H9 (cell line): ENCODE measurements around the gene LPCAT2. TPM values are rescaled to one million over a fixed set of nuclear protein-coding genes. Genes with fewer than 3 reads are reported as not detected.
A peak's percentile ranks its signal among the peaks of the same experiment; 100 is the strongest.

Experiments
- DNase-seq: peaks from one replicate; pipeline ENCODE4 v3.0.0-alpha.2; 2017
- H2AFZ ChIP-seq: one replicate; pipeline ENCODE4 v1.6.1; 2013; ENCODE audit warnings: mild to moderate bottlenecking, low read length, control low read depth, moderate library complexity
- H2AK5ac ChIP-seq: 2 replicates; pipeline ENCODE4 v1.6.1; 2013; ENCODE audit warnings: low read length, control low read depth, mixed read lengths; ENCODE audit not compliant: insufficient read length
- H2BK120ac ChIP-seq: one replicate; pipeline ENCODE4 v1.6.1; 2013; ENCODE audit warnings: low read depth, mild to moderate bottlenecking, low read length, control low read depth, inconsistent platforms; ENCODE audit not compliant: poor library complexity, severe bottlenecking
- H2BK12ac ChIP-seq: 2 replicates; pipeline ENCODE4 v1.6.1; 2013; ENCODE audit warnings: low read length, control low read depth, mixed read lengths, low read depth; ENCODE audit not compliant: insufficient read length
- H2BK15ac ChIP-seq: 2 replicates; pipeline ENCODE4 v1.6.1; 2013; ENCODE audit warnings: low read depth, low read length, control low read depth
- H2BK20ac ChIP-seq: one replicate; pipeline ENCODE4 v1.6.1; 2013; ENCODE audit warnings: low read depth, mild to moderate bottlenecking, low read length, control low read depth, inconsistent platforms; ENCODE audit not compliant: poor library complexity, severe bottlenecking
- H2BK5ac ChIP-seq: 2 replicates; pipeline ENCODE4 v1.6.1; 2013; ENCODE audit warnings: low read length, control low read depth, mixed read lengths; ENCODE audit not compliant: insufficient read length
- H3K14ac ChIP-seq: 2 replicates; pipeline ENCODE4 v1.6.1; 2013; ENCODE audit warnings: low read length, control low read depth; ENCODE audit not compliant: insufficient read depth
- H3K18ac ChIP-seq: 2 replicates; pipeline ENCODE4 v1.6.1; 2013; ENCODE audit warnings: low read depth, mild to moderate bottlenecking, mixed read lengths, low read length, control low read depth; ENCODE audit not compliant: insufficient read length
- H3K23ac ChIP-seq: 2 replicates; pipeline ENCODE4 v1.6.1; 2013; ENCODE audit warnings: low read length, control low read depth, mixed read lengths, low read depth; ENCODE audit not compliant: insufficient read length
- H3K23me2 ChIP-seq: 2 replicates; pipeline ENCODE4 v1.6.1; 2013; ENCODE audit warnings: low read depth, mild to moderate bottlenecking, mixed read lengths, low read length, control low read depth; ENCODE audit not compliant: insufficient read length, poor library complexity, severe bottlenecking
- H3K27ac ChIP-seq: 2 replicates; pipeline ENCODE4 v1.5.1; 2013; ENCODE audit warnings: low read length, control low read depth, mixed read lengths, low read depth; ENCODE audit not compliant: insufficient read length
- H3K27me3 ChIP-seq: 2 replicates; pipeline ENCODE4 v1.6.1; 2013; ENCODE audit warnings: low read length, control low read depth, inconsistent platforms; ENCODE audit not compliant: insufficient read depth
- H3K4ac ChIP-seq: 2 replicates; pipeline ENCODE4 v1.6.1; 2013; ENCODE audit warnings: low read depth, mild to moderate bottlenecking, control low read depth, inconsistent platforms, low read length, moderate library complexity
- H3K4me1 ChIP-seq: 2 replicates; pipeline ENCODE4 v1.6.1; 2013; ENCODE audit warnings: low read length, control low read depth, inconsistent platforms; ENCODE audit not compliant: insufficient read depth
- H3K4me2 ChIP-seq: 2 replicates; pipeline ENCODE4 v1.6.1; 2013; ENCODE audit warnings: low read length, control low read depth, mixed read lengths; ENCODE audit not compliant: insufficient read length, insufficient read depth
- H3K56ac ChIP-seq: 2 replicates; pipeline ENCODE4 v1.6.1; 2013; ENCODE audit warnings: low read depth, mild to moderate bottlenecking, mixed read lengths, low read length, control low read depth; ENCODE audit not compliant: insufficient read length
- H3K79me1 ChIP-seq: 2 replicates; pipeline ENCODE4 v1.6.1; 2013; ENCODE audit warnings: low read depth, mild to moderate bottlenecking, moderate library complexity, low read length, control low read depth, inconsistent platforms; ENCODE audit not compliant: insufficient read depth, poor library complexity, severe bottlenecking
- H3K79me2 ChIP-seq: 2 replicates; pipeline ENCODE4 v1.6.1; 2013; ENCODE audit warnings: low read length, control low read depth, inconsistent platforms; ENCODE audit not compliant: insufficient read depth
- H3K9ac ChIP-seq: 2 replicates; pipeline ENCODE4 v1.6.1; 2013; ENCODE audit warnings: low read length, control low read depth, mixed read lengths; ENCODE audit not compliant: insufficient read length; ENCODE audit errors: extremely low read depth
- H3K9me3 ChIP-seq: one replicate; pipeline ENCODE4 v1.6.1; 2013; ENCODE audit warnings: low read depth, low read length, inconsistent platforms; ENCODE audit not compliant: control insufficient read depth
- H3T11ph ChIP-seq: one replicate; pipeline ENCODE4 v1.6.1; 2013; ENCODE audit warnings: mild to moderate bottlenecking, low read length, control low read depth, inconsistent platforms
- H4K20me1 ChIP-seq: one replicate; pipeline ENCODE4 v1.6.1; 2013; ENCODE audit not compliant: control insufficient read depth, insufficient read length, insufficient read depth
- H4K5ac ChIP-seq: 2 replicates; pipeline ENCODE4 v1.6.1; 2013; ENCODE audit warnings: low read depth, mild to moderate bottlenecking, mixed read lengths, low read length, control low read depth; ENCODE audit not compliant: insufficient read length
- H4K8ac ChIP-seq: replicated peaks from 2 replicates; pipeline ENCODE4 v1.6.1; 2013; ENCODE audit warnings: low read length, control low read depth, mixed read lengths, low read depth; ENCODE audit not compliant: insufficient read length
- H4K91ac ChIP-seq: 2 replicates; pipeline ENCODE4 v1.6.1; 2013; ENCODE audit warnings: low read depth, mild to moderate bottlenecking, moderate library complexity, mixed read lengths, low read length, control low read depth; ENCODE audit not compliant: insufficient read length
- H3K27ac Mint-ChIP-seq, 3 experiments: 2 replicates in 2 of 3; 3 replicates in 1 of 3; pipeline ENCODE4 v1.8.0; 2020 to 2021; ENCODE audit warnings: mixed read lengths in 3 of 3, mild to moderate bottlenecking in 1 of 3, moderate library complexity in 1 of 3
- H3K27me3 Mint-ChIP-seq: 2 replicates; pipeline ENCODE4 v1.8.0; 2021; ENCODE audit warnings: low read depth, mild to moderate bottlenecking, moderate library complexity, mixed read lengths
- H3K36me3 Mint-ChIP-seq, 3 experiments: 2 replicates in 2 of 3; 3 replicates in 1 of 3; pipeline ENCODE4 v1.8.0; 2020 to 2021; ENCODE audit warnings: low read depth in 3 of 3, mixed read lengths in 3 of 3; ENCODE audit not compliant: insufficient read depth in 1 of 3
- H3K4me1 Mint-ChIP-seq, 2 experiments: 2 replicates each; pipeline ENCODE4 v1.8.0; 2020; ENCODE audit warnings: mixed read lengths in 2 of 2
- H3K4me3 Mint-ChIP-seq, 2 experiments: 2 replicates in 1 of 2; 3 replicates in 1 of 2; pipeline ENCODE4 v1.8.0; 2020 to 2021; ENCODE audit warnings: mild to moderate bottlenecking in 2 of 2, mixed read lengths in 2 of 2, moderate library complexity in 1 of 2
- H3K9me3 Mint-ChIP-seq, 2 experiments: 2 replicates in 1 of 2; 3 replicates in 1 of 2; pipeline ENCODE4 v1.8.0; 2020; ENCODE audit warnings: mild to moderate bottlenecking in 2 of 2, mixed read lengths in 2 of 2, moderate library complexity in 1 of 2
- WGBS: extraction: QIAGEN DNeasy Blood & Tissue Kit; methylation state at CpG from one replicate; pipeline ENCODE4 v1.1.7; 2013; ENCODE audit warnings: missing lambda C conversion rate, low lambda C conversion rate, mixed read lengths; ENCODE audit not compliant: insufficient read length; ENCODE audit errors: extremely low coverage; 5-methylcytosine and 5-hydroxymethylcytosine counted together
- total RNA-seq: library from RNA; stranded (reverse); gene quantifications from 2 replicates; pipeline ENCODE4 v1.2.1, GENCODE V29; 2021
- TF ChIP-seq, protein P1 (sequence below): fragments of 200-600 bp; sonication (generic); conservative IDR thresholded peaks from 3 replicates; pipeline ENCODE4 v1.8.0; 2021; ENCODE audit warnings: antibody characterized with exemption, mild to moderate bottlenecking

Gene LPCAT2
- total RNA-seq, 1 experiment from 2014 or later: 2.8 TPM

DNA sequence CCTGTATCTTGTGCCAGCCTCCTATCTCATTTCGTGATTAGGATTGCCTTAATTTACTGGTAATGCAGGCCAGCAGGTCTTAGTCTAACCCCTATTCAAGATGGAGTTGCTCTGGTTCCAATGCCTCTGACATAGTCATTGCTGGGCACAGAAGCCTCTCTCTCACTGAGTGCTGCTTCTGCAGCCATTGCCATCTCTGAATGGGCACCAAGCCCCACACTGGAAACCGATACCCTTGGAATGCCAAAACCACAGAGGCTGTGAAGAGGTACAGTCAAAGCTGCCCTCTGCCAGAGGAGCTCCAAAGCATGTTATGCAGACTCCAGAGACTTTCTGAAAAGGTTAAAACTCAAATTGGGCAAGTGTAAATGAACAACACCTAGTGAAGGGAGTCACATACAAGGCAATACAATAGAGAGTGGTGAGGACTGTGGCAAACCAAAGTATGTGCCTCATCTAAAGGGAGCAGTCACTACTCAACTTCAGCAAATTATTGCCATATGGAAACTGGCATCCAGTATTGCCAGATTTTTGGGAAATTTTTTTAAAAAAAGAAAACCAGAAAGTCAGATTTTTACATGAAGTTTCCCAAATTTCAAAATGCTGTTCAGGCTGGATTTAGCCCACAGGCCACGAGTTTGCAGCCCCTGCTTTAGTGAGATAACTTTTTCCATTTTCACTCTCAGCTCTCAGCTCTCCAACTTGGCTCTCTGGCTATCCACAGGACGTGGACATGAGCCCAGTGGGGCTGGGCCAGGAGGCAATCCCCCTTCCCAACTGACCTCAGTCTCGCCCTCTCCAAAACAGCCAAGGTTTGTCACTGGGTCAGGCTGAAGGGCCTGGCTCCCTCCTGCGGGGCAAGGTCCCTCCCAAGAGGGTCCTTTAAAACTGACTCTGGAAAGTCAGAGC is 32.0 kb upstream of the LPCAT2 start:
- Histone ChIP-seq H4K5ac (no peak overlapping the region), H3K4me2 (no peak overlapping the region), H2AFZ (no peak overlapping the region), H3K27me3 (peaks cover 30% of the 10 kb centered on the region), H3K9ac (no peak overlapping the region), H3K18ac (peak overlapping the region; percentile 65), H2BK12ac (no peak overlapping the region), H3K4me1 (no peaks in the 10 kb centered on the region; the same call in 1 of the 2 replicates), H3K9me3 (no peaks in the 10 kb centered on the region), H2BK5ac (no peak overlapping the region), H3K23ac (no peak overlapping the region), H3T11ph (no peak overlapping the region), H4K91ac (no peak overlapping the region), H3K79me2 (no peaks in the 10 kb centered on the region), H3K14ac (no peak overlapping the region), H3K27ac (no peak overlapping the region), H2BK15ac (no peak overlapping the region), H3K56ac (no peak overlapping the region), H3K79me1 (no peaks in the 10 kb centered on the region), H2BK120ac (no peak overlapping the region), H3K4ac (no peak overlapping the region), H4K8ac (no peak overlapping the region), H2AK5ac (no peak overlapping the region), H4K20me1 (no peaks in the 10 kb centered on the region), H2BK20ac (no peak overlapping the region), H3K23me2 (peaks cover 20% of the 10 kb centered on the region)
- H3K9me3 Mint-ChIP-seq: peaks cover 0 to 2% of the 10 kb centered on the region in 2 experiments; a peak in 2 of 5 replicates
- H3K27me3 Mint-ChIP-seq: peaks cover 93% of the 10 kb centered on the region
- no peaks in the 10 kb centered on the region; a peak in 1 of 7 replicates for H3K36me3 Mint-ChIP-seq
- DNase-seq: no peak
- TF ChIP-seq, protein P1, sequence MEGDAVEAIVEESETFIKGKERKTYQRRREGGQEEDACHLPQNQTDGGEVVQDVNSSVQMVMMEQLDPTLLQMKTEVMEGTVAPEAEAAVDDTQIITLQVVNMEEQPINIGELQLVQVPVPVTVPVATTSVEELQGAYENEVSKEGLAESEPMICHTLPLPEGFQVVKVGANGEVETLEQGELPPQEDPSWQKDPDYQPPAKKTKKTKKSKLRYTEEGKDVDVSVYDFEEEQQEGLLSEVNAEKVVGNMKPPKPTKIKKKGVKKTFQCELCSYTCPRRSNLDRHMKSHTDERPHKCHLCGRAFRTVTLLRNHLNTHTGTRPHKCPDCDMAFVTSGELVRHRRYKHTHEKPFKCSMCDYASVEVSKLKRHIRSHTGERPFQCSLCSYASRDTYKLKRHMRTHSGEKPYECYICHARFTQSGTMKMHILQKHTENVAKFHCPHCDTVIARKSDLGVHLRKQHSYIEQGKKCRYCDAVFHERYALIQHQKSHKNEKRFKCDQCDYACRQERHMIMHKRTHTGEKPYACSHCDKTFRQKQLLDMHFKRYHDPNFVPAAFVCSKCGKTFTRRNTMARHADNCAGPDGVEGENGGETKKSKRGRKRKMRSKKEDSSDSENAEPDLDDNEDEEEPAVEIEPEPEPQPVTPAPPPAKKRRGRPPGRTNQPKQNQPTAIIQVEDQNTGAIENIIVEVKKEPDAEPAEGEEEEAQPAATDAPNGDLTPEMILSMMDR: no peak
- peaks cover 42% of the 10 kb centered on the region in 2 experiments for H3K4me1 Mint-ChIP-seq
- no peak overlapping the region; a peak in 1 of 7 replicates for H3K27ac Mint-ChIP-seq
- H3K4me3 Mint-ChIP-seq: peak overlapping the region in 1 of 2 experiments; percentile 53; a peak in 1 of 5 replicates
- no CpG with 5 or more reads among the region's 6 CpGs for WGBS
